Measurements from ENCODE around the gene RYR1.

- TF ChIP-seq CTCF (IDR thresholded peaks at IDR 0.05) (no peak), POLR2A (IDR thresholded peaks at IDR 0.05) (no peak)
These were observed 21.5 kb downstream of the RYR1 start for GRCh38 chr19:38455031-38455430.

Data from body of pancreas (tissue), 4 donors.